Hippocampal formation (tissue), 2 donors: ENCODE measurements around the gene MTMR3.

Experiments
- DNase-seq, 2 donors: peaks; one replicate each; lab custom pipeline; 2025; lab: John Stamatoyannopoulos, UW

Gene MTMR3

GRCh38 chr22:29916007-29916544 is 33.1 kb downstream of the MTMR3 start:
- no peak for DNase-seq

DNA sequence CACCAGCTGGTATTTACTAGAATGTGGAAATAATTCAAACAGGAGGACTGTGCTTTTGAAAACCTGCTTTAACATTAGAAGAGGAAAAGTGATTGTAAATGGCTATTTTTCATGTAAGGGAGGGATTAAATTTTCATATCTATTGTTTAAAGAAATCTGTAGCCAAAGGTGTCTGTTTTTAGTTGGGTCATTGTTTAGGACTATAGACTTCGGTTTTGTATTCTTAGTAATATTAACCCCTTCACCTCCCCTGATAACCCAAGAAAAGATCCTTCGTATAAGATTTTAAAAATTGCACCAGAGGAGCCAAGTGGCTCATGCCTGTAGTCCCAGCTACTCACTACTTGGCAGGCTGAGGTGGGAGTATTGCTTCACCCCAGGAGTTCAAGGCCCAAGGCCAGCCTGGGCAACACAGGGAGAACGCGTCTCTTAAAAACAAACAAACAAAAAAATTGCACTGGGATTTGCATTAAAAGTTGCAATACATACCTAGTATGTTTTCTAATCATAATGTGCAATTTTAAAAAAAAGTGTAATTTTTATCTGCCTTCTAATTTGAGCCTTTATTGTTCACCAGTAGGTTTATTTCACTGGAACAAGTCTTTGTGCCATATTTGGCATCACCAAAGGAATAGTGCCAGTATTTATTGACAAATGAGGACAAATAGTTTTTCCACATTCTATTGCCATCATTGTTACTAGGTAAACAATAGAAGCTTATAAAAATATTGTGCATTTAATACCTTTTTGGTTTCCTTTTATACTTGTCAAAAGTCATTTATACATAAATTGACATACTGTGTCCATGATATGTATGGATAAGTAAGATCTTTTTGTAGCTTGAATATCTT is 34.3 kb downstream of the MTMR3 start:
- DNase-seq = no peak

- DNase-seq = no peak
Observed at GRCh38 chr22:29925402-29925801, 42.4 kb downstream of the MTMR3 start.

DNA sequence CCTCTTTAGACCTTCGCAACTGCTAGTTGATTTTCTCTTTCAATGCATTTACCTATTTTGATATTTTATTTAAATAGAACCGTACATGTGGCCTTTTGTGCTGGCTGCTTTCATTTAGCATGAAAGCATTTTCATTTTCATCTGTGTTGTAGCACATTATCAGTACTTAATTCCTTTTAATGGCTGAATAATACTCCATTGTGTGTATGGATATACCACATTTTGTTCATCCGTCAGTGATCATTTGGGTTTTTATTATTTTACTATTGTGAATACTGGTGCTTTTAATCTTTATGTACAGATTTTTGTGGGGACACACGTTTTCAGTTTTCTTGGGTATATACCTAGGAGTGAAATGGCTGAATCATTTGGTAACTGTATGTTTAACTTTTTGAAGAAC is 43.1 kb downstream of the MTMR3 start:
- no peak for DNase-seq

- DNase-seq = no peak
Observed at GRCh38 chr22:29932136-29932535, 49.2 kb downstream of the MTMR3 start.

DNA sequence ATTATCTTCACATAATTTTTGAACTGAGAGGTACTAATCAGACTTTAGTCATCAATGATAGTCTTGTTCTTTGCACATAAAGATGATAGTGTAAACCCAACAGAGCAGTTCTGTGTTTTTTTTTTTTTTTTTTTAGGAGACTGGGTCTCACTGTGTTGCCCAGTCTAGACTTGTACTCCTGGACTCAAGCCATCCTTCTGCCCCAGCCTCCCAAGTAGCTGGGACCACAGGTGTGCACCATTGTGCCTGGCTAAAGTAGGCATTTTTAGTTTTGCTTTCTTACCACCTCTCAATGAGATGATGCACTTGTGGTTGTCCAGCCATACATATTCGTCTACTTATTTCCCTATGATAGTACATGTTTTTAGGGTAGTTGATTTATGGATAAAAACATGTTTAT is 50.6 kb downstream of the MTMR3 start:
- no peak for DNase-seq

DNA sequence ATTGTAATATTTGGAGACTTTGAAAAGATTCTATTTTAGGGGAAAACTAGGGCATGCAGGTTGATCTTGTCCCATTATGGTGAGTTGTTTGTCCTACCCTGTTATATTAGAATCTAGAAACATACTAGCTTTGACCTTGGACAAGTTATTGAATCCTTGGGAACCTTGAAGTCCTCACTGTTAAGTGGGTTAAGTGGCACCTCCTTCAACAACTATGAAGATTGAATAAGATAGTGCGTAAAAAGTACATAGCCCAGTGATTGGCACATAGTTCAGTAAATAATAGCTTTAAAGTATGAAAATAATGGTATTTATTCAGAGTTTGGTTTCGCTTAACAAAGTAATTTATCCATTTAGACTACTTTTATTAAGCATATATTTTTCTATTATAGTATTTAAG is 51.6 kb downstream of the MTMR3 start:
- DNase-seq = no peak

GRCh38 chr22:29936186-29936585 is 53.2 kb downstream of the MTMR3 start:
- DNase-seq = no peak

DNA sequence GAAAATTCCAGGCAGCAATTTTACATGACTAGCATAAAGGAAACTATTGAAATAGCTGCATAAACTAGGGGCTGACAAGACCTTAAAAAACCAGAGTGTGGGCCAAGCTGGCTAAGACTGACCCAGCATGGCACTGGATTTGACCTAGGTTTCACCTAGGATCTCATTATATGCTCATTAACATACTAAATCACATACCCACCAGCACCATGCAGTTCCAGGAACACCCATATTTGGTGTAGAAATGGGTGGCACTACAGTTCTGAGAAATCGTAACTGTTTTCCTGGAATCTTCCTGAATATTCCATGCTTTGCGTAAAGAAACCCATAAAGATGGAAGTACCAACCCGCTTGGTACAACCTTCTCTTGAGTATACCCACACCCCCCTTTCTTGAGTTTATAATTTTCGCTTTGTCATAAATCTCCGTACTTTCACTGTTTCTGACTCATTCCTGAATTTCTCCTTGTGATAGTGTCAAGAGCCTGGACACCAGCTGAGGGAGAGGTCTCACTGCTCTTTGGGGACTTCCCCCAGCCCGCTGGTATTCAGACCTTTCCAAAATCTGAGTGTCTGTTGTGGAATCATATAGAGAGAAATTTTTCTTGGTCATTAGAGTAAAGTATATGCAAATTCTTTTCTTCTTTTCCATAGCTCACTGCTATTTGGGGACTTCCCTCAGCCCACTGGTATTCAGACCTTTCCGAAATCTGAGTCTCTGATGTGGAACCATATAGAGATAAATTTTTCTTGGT is 55.1 kb downstream of the MTMR3 start:
- no peak for DNase-seq

DNA sequence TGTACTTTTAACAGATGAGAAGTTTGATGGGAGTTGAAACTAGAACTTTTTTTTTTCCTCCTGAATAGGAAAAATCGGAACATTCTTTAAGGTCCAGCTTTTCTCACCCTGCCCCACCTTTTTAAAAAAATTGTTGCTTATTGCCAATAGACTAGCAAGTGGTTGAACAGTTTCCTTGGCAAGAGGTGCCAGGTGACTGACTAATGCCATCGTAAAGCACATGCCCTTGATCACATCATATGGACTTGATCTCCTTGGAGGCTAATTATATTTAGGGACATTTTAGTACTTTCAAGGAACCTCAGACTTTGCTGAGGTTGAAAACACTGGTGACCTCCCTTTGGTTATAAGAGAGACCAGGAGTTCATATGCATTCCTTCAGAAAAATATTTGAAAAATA is 57.6 kb downstream of the MTMR3 start:
- no peak for DNase-seq

DNA sequence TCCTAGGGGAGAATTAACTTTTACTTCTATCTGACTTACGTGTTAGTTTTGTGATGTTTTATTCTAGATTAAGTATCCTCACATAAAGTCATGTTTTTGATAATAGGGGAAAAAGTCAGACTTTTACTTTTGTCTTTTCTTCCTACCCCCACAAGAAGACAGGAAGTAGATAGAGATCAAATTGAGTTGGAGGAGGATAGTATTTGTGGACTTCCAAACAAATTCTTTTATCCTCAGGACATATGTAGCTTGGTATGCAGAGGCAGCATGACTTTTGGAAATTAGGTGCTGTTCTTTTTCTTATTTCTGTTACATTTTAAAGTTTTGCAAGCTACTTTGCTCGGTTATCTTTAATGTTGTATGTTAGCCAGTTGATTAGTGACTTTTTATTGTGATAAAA is 61.4 kb downstream of the MTMR3 start:
- DNase-seq = no peak

GRCh38 chr22:29945435-29945834 is 62.5 kb downstream of the MTMR3 start:
- DNase-seq = no peak

- no peak for DNase-seq
Observed at GRCh38 chr22:29946220-29946619, 63.2 kb downstream of the MTMR3 start.

GRCh38 chr22:29947410-29948384 is 64.7 kb downstream of the MTMR3 start:
- DNase-seq = no peak

GRCh38 chr22:29948385-29948769 is 65.4 kb downstream of the MTMR3 start:
- no peak for DNase-seq

- DNase-seq = no peak
Observed at GRCh38 chr22:29949872-29950271, 66.9 kb downstream of the MTMR3 start.

GRCh38 chr22:29951791-29952413 is 68.9 kb downstream of the MTMR3 start:
- no peak for DNase-seq

GRCh38 chr22:29954203-29954855 is 71.4 kb downstream of the MTMR3 start:
- DNase-seq = no peak

GRCh38 chr22:29956680-29957079 is 73.7 kb downstream of the MTMR3 start:
- no peak for DNase-seq

DNA sequence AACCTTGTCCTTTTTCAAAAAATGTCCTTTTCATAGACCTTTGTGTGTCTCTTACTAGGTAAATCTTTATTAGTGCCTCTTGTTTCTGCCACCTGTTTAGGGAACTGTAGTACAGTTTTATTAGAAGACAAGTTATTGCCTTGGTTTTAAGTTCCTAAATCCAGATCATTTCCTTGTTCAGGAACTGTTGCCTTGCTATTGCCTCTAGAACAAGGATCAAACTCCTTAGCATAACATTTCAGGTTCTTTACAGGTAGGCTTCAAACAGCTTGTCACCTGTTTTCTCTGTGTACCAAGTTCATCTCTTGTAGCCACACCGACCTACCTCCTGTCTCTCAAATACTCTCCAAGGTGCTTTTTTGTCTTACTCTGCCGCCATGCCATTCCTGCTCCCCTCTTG is 75.2 kb downstream of the MTMR3 start:
- no peak for DNase-seq

DNA sequence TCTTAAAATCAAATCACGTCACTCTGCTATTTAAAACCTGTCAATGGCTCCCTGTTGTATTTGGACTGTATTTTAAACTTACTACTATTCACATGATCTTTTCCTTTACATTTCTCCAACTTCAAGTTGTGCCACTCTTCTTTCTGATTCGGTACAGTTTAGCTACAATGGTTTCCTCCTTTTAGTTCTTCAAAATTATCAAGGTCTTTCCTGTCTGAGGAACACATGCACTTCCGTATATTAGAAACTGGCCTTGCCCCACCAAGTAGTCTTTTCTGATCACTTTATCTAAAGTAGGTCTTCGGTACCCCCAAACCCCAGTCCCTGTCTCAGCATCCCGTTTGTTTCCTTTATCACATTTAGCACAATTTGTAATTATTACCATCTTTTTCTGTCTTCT is 81.8 kb downstream of the MTMR3 start:
- DNase-seq = no peak
